A549 (cell line): ENCODE measurements around the gene SAPCD1. TPM values are rescaled to one million over a fixed set of nuclear protein-coding genes. Genes with fewer than 3 reads are reported as not detected.

Experiments
- ATAC-seq, 2 experiments: fragments of 200-7000 bp in 1 of 2; fragments of >200 bp in 1 of 2; cut with Nextera tagmentation in 1 of 2; cut with Tn5 transposase in 1 of 2; 3 replicates each; pipeline versions ENCODE4 v1.8.0 to v1.9.1; 2018 to 2020; ENCODE audit warnings: mild to moderate bottlenecking in 1 of 2, moderate library complexity in 1 of 2
- CTCF ChIA-PET: fragments of 300-600 bp; sonication (Branson Sonifier 250); formaldehyde crosslinking; extraction: SDS; loops from one replicate; lab custom pipeline; 2021; ENCODE audit warnings: antibody characterized with exemption, inconsistent platforms; lab: Yijun Ruan, JAX
- POLR2A ChIA-PET: fragments of 350-600 bp; formaldehyde crosslinking; extraction: SDS; loops from one replicate; lab custom pipeline; 2021; ENCODE audit warnings: antibody characterized with exemption, inconsistent platforms; lab: Yijun Ruan, JAX
- DNase-seq, 2 experiments: peaks; one replicate each; pipeline versions ENCODE4 v3.0.0 to v3.0.0-alpha.2; 2011 to 2016; ENCODE audit warnings: low read depth in 1 of 2, low spot score in 1 of 2
- FAIRE-seq: peaks from 2 replicates; lab custom pipeline; 2011; peaks lifted over from hg19 to GRCh38; lab: Jason Lieb, UNC
- H3K27ac ChIP-seq, 2 experiments: fragments of >200 bp; sonication (Bioruptor Twin); formaldehyde crosslinking; 3 replicates each; pipeline ENCODE4 v1.5.1; 2016 to 2017
- H3K4me1 ChIP-seq: fragments of >200 bp; sonication (Bioruptor Twin); formaldehyde crosslinking; 3 replicates; pipeline ENCODE4 v1.6.1; 2016
- H3K4me2 ChIP-seq: fragments of >200 bp; sonication (Bioruptor Twin); formaldehyde crosslinking; 3 replicates; pipeline ENCODE4 v1.6.1; 2016
- H3K4me3 ChIP-seq: fragments of >200 bp; sonication (Bioruptor Twin); formaldehyde crosslinking; 3 replicates; pipeline ENCODE4 v1.5.1; 2016
- H3K9me3 ChIP-seq: fragments of >200 bp; sonication (Bioruptor Twin); formaldehyde crosslinking; 3 replicates; pipeline ENCODE4 v1.6.1; 2016
- CBX2 ChIP-seq: fragments of 200-600 bp; sonication (generic); IDR thresholded peaks from 2 replicates; pipeline ENCODE4 v1.6.1; 2016; ENCODE audit warnings: low read depth, mild to moderate bottlenecking, borderline replicate concordance
- CEBPB ChIP-seq, 2 experiments: fragments of >200 bp in 1 of 2; sonication (Bioruptor Twin) in 1 of 2; formaldehyde crosslinking in 1 of 2; IDR thresholded peaks; 2 replicates each; pipeline ENCODE4 v1.6.1; 2012 to 2016
- EHF ChIP-seq: fragments of 250-450 bp; sonication (Bioruptor Pico); IDR thresholded peaks from 2 replicates; pipeline ENCODE4 v1.5.0; 2020; ENCODE audit warnings: mild to moderate bottlenecking
- EP300 ChIP-seq, 2 experiments: fragments of >200 bp; sonication (Bioruptor Twin); formaldehyde crosslinking; IDR thresholded peaks; 2 replicates in 1 of 2; 3 replicates in 1 of 2; pipeline ENCODE4 v1.6.1; 2016 to 2017
- HOXB13 ChIP-seq: fragments of 250-450 bp; sonication (Bioruptor Pico); IDR thresholded peaks from 2 replicates; pipeline ENCODE4 v1.5.0; 2020; ENCODE audit warnings: low read depth, mild to moderate bottlenecking, moderate library complexity
- HOXB5 ChIP-seq: fragments of 250-450 bp; sonication (Bioruptor Pico); IDR thresholded peaks from 2 replicates; pipeline ENCODE4 v1.5.0; 2020; ENCODE audit warnings: mild to moderate bottlenecking, moderate library complexity
- KDM5A ChIP-seq: fragments of 200-600 bp; sonication (generic); IDR thresholded peaks from 2 replicates; pipeline ENCODE4 v1.6.1; 2016; ENCODE audit warnings: antibody characterized with exemption, mild to moderate bottlenecking
- MAFK ChIP-seq: fragments of 450-650 bp; IDR thresholded peaks from 2 replicates; pipeline ENCODE4 v1.6.1; 2014; ENCODE audit not compliant: partially characterized antibody
- MAZ ChIP-seq: fragments of 150-350 bp; IDR thresholded peaks from 2 replicates; pipeline ENCODE4 v1.6.1; 2014; ENCODE audit warnings: antibody characterized with exemption, low read depth, low read length, borderline replicate concordance
- NPAS2 ChIP-seq: fragments of 250-450 bp; sonication (Bioruptor Pico); IDR thresholded peaks from 2 replicates; pipeline ENCODE4 v1.8.0; 2022; ENCODE audit warnings: mild to moderate bottlenecking, moderate library complexity, borderline replicate concordance
- NR3C1 ChIP-seq: fragments of >200 bp; sonication (Bioruptor Twin); formaldehyde crosslinking; IDR thresholded peaks from 3 replicates; pipeline ENCODE4 v1.6.1; 2017
- PHF8 ChIP-seq: fragments of 200-600 bp; sonication (generic); IDR thresholded peaks from 2 replicates; pipeline ENCODE4 v1.6.1; 2016; ENCODE audit warnings: low read depth, mild to moderate bottlenecking, antibody characterized with exemption, moderate library complexity, borderline replicate concordance
- POLR2A ChIP-seq: IDR thresholded peaks from 2 replicates; pipeline ENCODE4 v1.6.1; 2012; ENCODE audit warnings: mild to moderate bottlenecking, low read length
- POLR2AphosphoS2 ChIP-seq: conservative IDR thresholded peaks from 2 replicates; pipeline ENCODE4 v1.6.1; 2012; ENCODE audit warnings: low read length, improper control_type of control experiment, inconsistent platforms
- TP53 ChIP-seq: fragments of 250-450 bp; sonication (Bioruptor Pico); IDR thresholded peaks from 2 replicates; pipeline ENCODE4 v1.5.0; 2021; ENCODE audit warnings: mild to moderate bottlenecking, moderate library complexity
- ZC3H11A ChIP-seq: fragments of 450-650 bp; IDR thresholded peaks from 2 replicates; pipeline ENCODE4 v1.6.1; 2014; ENCODE audit warnings: antibody characterized with exemption, mild to moderate bottlenecking
- ZSCAN20 ChIP-seq: fragments of 250-450 bp; sonication (Bioruptor Pico); IDR thresholded peaks from 2 replicates; pipeline ENCODE4 v1.8.0; 2022; ENCODE audit warnings: mild to moderate bottlenecking, moderate library complexity
- WGBS: methylation state at CpG from one replicate; pipeline ENCODE4 v1.1.6; 2017; ENCODE audit errors: missing lambda C conversion rate; 5-methylcytosine and 5-hydroxymethylcytosine counted together
- polyA plus RNA-seq, 4 experiments: library from polyadenylated mRNA; depleted of rRNA in 3 of 4; stranded (reverse); fragments of >200 nt; fragmentation: RNase III in 1 of 4; extraction: RNeasy Plus Mini Kit Qiagen cat#74134 plus additional on column Dnase treatment in 1 of 4; gene quantifications; 2 replicates in 3 of 4; 3 replicates in 1 of 4; pipeline ENCODE4 v1.2.3, GENCODE V29; 2011 to 2017
- TF ChIP-seq, protein P1 (sequence below): fragments of >200 bp; sonication (Bioruptor Twin); formaldehyde crosslinking; IDR thresholded peaks from 2 replicates; pipeline ENCODE4 v1.6.1; 2016
- TF ChIP-seq, protein P2 (sequence below): fragments of 250-450 bp; sonication (Bioruptor Pico); IDR thresholded peaks from 2 replicates; pipeline ENCODE4 v1.5.0; 2021; ENCODE audit warnings: mild to moderate bottlenecking, moderate library complexity, borderline replicate concordance
- TF ChIP-seq, protein P3 (sequence below): fragments of >200 bp; sonication (Bioruptor Twin); formaldehyde crosslinking; IDR thresholded peaks from 3 replicates; pipeline ENCODE4 v1.5.1; 2016
- TF ChIP-seq, protein P4 (sequence below): fragments of 200-600 bp; sonication (generic); IDR thresholded peaks from 2 replicates; pipeline ENCODE4 v1.6.1; 2016; ENCODE audit warnings: antibody characterized with exemption, mild to moderate bottlenecking, moderate library complexity
- TF ChIP-seq, protein P5 (sequence below): fragments of 250-450 bp; sonication (Bioruptor Pico); IDR thresholded peaks from 2 replicates; pipeline ENCODE4 v1.5.0; 2020; ENCODE audit warnings: low read depth, mild to moderate bottlenecking, moderate library complexity

Gene SAPCD1
- polyA plus RNA-seq, 2 of the 4 experiments (the other 2 are of a cell fraction), result 5.8 to 6.9 TPM

DNA sequence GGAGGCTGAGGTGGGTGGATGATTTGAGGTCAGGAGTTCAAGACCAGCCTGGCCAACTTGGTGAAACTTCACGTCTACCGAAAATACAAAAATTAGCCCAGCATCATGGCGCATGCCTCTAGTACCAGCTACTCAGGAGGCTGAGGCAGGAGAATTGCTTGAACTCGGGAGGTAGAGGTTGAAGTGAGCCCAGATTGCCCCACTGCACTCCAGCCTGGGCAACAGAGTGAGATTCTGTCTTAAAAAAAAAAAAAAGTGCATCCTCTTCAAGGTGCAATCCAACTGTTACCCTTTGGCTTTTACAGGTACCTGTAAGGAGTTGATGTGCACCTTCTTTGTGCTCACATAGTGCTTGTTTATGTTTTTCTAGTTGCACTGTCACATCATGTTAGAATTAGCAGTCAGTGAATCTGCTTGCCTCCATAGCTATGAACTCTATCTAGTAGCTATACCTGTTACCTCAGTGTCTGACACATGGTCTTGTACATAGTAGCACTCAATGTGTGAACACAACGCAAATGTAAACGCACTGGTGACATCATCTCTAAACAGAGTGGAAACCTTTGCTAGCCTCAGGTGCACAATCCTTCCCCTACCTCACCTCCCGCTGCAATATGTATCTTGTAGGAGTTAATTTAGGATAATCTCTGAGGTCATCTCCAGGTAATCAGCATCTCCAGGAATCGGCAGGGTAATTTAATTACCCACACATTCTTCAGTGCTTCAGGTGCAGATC, 13.0 kb upstream of the SAPCD1 start:
- POLR2A ChIA-PET, result no interaction called here
- Histone ChIP-seq H3K4me3 (no peak overlapping the region), H3K27ac (no peak overlapping the region), H3K4me2 (no peak overlapping the region), H3K9me3 (no peaks in the 10 kb centered on the region), H3K4me1 (peaks cover 13% of the 10 kb centered on the region)
- CTCF ChIA-PET, result no interaction called here
- TF ChIP-seq, protein P1, sequence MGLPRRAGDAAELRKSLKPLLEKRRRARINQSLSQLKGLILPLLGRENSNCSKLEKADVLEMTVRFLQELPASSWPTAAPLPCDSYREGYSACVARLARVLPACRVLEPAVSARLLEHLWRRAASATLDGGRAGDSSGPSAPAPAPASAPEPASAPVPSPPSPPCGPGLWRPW, result no peak
- TF ChIP-seq CBX2 (no peak), MAFK (no peak), POLR2A (no peak), NPAS2 (no peak), PHF8 (no peak), EHF (CRISPR knock-in tag) (no peak), EP300 (IDR thresholded peaks at IDR 0.05) (no peak), NR3C1 (no peak), CEBPB (IDR thresholded peaks at IDR 0.05) (no peak), KDM5A (no peak), TP53 (CRISPR knock-in tag) (no peak), HOXB5 (CRISPR knock-in tag) (no peak), ZC3H11A (no peak), HOXB13 (no peak)
- TF ChIP-seq, protein P2, sequence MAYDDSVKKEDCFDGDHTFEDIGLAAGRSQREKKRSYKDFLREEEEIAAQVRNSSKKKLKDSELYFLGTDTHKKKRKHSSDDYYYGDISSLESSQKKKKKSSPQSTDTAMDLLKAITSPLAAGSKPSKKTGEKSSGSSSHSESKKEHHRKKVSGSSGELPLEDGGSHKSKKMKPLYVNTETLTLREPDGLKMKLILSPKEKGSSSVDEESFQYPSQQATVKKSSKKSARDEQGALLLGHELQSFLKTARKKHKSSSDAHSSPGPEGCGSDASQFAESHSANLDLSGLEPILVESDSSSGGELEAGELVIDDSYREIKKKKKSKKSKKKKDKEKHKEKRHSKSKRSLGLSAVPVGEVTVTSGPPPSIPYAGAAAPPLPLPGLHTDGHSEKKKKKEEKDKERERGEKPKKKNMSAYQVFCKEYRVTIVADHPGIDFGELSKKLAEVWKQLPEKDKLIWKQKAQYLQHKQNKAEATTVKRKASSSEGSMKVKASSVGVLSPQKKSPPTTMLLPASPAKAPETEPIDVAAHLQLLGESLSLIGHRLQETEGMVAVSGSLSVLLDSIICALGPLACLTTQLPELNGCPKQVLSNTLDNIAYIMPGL, result no peak
- TF ChIP-seq, protein P3, sequence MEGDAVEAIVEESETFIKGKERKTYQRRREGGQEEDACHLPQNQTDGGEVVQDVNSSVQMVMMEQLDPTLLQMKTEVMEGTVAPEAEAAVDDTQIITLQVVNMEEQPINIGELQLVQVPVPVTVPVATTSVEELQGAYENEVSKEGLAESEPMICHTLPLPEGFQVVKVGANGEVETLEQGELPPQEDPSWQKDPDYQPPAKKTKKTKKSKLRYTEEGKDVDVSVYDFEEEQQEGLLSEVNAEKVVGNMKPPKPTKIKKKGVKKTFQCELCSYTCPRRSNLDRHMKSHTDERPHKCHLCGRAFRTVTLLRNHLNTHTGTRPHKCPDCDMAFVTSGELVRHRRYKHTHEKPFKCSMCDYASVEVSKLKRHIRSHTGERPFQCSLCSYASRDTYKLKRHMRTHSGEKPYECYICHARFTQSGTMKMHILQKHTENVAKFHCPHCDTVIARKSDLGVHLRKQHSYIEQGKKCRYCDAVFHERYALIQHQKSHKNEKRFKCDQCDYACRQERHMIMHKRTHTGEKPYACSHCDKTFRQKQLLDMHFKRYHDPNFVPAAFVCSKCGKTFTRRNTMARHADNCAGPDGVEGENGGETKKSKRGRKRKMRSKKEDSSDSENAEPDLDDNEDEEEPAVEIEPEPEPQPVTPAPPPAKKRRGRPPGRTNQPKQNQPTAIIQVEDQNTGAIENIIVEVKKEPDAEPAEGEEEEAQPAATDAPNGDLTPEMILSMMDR, result no peak
- TF ChIP-seq, protein P4, sequence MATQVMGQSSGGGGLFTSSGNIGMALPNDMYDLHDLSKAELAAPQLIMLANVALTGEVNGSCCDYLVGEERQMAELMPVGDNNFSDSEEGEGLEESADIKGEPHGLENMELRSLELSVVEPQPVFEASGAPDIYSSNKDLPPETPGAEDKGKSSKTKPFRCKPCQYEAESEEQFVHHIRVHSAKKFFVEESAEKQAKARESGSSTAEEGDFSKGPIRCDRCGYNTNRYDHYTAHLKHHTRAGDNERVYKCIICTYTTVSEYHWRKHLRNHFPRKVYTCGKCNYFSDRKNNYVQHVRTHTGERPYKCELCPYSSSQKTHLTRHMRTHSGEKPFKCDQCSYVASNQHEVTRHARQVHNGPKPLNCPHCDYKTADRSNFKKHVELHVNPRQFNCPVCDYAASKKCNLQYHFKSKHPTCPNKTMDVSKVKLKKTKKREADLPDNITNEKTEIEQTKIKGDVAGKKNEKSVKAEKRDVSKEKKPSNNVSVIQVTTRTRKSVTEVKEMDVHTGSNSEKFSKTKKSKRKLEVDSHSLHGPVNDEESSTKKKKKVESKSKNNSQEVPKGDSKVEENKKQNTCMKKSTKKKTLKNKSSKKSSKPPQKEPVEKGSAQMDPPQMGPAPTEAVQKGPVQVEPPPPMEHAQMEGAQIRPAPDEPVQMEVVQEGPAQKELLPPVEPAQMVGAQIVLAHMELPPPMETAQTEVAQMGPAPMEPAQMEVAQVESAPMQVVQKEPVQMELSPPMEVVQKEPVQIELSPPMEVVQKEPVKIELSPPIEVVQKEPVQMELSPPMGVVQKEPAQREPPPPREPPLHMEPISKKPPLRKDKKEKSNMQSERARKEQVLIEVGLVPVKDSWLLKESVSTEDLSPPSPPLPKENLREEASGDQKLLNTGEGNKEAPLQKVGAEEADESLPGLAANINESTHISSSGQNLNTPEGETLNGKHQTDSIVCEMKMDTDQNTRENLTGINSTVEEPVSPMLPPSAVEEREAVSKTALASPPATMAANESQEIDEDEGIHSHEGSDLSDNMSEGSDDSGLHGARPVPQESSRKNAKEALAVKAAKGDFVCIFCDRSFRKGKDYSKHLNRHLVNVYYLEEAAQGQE, result no peak
- WGBS, result 93% methylated on average over 8 of the region's 8 CpGs
- DNase-seq, result no peak
- no peak for FAIRE-seq
- no peak for ATAC-seq

DNA sequence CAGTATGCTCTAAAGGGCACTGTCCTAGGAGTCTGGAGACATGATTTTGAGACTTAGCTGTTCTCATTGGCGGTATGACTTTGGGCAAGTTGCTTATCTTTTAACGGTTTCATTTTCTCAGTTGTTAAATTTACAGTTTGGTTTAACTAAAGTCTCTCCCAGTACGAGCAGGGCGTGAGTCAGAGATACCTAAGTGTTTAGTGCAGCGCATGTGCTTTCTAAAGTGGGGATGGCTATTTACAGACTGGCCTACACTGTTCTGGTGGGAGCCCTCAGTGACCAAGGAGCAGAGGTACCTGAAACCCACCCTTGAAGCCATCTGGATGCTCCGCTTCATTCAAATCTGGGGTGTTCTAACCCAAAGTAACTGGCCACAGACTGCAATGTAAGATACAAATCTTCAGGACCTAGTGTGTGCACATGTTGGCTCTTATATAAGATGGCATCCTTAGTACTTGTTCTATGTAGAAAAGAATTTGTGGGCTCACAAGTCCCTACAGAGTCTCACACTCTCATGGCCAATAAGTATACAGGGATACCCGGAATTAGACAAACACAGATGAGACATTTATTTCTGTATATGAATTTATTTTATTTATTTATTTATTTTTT, 11.9 kb upstream of the SAPCD1 start:
- Histone ChIP-seq H3K27ac (no peak overlapping the region), H3K4me1 (peaks cover 13% of the 10 kb centered on the region)
- POLR2A ChIA-PET, result no interaction called here
- TF ChIP-seq POLR2AphosphoS2 (no peak), ZSCAN20 (CRISPR knock-in tag) (no peak), MAFK (no peak), MAZ (no peak)
- TF ChIP-seq, protein P5, sequence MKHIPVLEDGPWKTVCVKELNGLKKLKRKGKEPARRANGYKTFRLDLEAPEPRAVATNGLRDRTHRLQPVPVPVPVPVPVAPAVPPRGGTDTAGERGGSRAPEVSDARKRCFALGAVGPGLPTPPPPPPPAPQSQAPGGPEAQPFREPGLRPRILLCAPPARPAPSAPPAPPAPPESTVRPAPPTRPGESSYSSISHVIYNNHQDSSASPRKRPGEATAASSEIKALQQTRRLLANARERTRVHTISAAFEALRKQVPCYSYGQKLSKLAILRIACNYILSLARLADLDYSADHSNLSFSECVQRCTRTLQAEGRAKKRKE (CRISPR knock-in tag), result no peak
- TF ChIP-seq, all 56 proteins: peak for 0
- Histone ChIP-seq H3K4me3 (no peak overlapping the region), H3K9me3 (no peaks in the 10 kb centered on the region), H3K4me2 (no peak overlapping the region)
- FAIRE-seq, result no peak
- ATAC-seq, result no peak
- WGBS, result 78% methylated on average over 7 of the region's 7 CpGs
- CTCF ChIA-PET, result no interaction called here
- DNase-seq, result no peak
